HG03175 (cell line): ENCODE measurements around the gene MIOS.

Source experiments
- ATAC-seq: cut with Tn5 transposase; IDR thresholded peaks from one replicate; pipeline ENCODE4 v1.9.1; 2021; ENCODE audit warnings: mild to moderate bottlenecking, moderate library complexity; ENCODE audit not compliant: unreplicated experiment

The MIOS gene

GRCh38 chr7:7566651-7567611 is at the start of gene MIOS:
Gene MIOS (plus strand): TSS chr7:7566884. CDS start chr7:7572476, 5,592 bp downstream.
- peak; percentile 76 for ATAC-seq

- no peak for ATAC-seq
Observed at GRCh38 chr7:7517754-7518153, 48.9 kb upstream of the MIOS start.

- ATAC-seq, result no peak
Observed at GRCh38 chr7:7519056-7519455, 47.6 kb upstream of the MIOS start.

GRCh38 chr7:7519528-7519927 is 47.2 kb upstream of the MIOS start:
- no peak for ATAC-seq

- no peak for ATAC-seq
Observed at GRCh38 chr7:7521259-7521658, 45.4 kb upstream of the MIOS start.

- ATAC-seq, result no peak
Observed at GRCh38 chr7:7522421-7522820, 44.3 kb upstream of the MIOS start.

- no peak for ATAC-seq
Observed at GRCh38 chr7:7524121-7524520, 42.6 kb upstream of the MIOS start.

GRCh38 chr7:7526006-7526405 is 40.7 kb upstream of the MIOS start:
- no peak for ATAC-seq

GRCh38 chr7:7527047-7527446 is 39.6 kb upstream of the MIOS start:
- no peak for ATAC-seq

- no peak for ATAC-seq
Observed at GRCh38 chr7:7529328-7529727, 37.4 kb upstream of the MIOS start.

- ATAC-seq, result no peak
Observed at GRCh38 chr7:7533831-7534430, 32.8 kb upstream of the MIOS start.

- ATAC-seq, result no peak
Observed at GRCh38 chr7:7535691-7536090, 31.0 kb upstream of the MIOS start, which contains the start of gene COL28A1. Gene COL28A1 (minus strand): TSS chr7:7535873. CDS start chr7:7532875, 2,998 bp downstream.

GRCh38 chr7:7536396-7537019 is 30.2 kb upstream of the MIOS start:
- ATAC-seq, result no peak

GRCh38 chr7:7537711-7538110 is 29.0 kb upstream of the MIOS start:
- ATAC-seq, result no peak

- no peak for ATAC-seq
Observed at GRCh38 chr7:7539152-7539551, 27.5 kb upstream of the MIOS start.

GRCh38 chr7:7539711-7540110 is 27.0 kb upstream of the MIOS start:
- ATAC-seq, result no peak

- no peak for ATAC-seq
Observed at GRCh38 chr7:7542251-7542835, 24.3 kb upstream of the MIOS start.

GRCh38 chr7:7548407-7548806 is 18.3 kb upstream of the MIOS start:
- no peak for ATAC-seq

GRCh38 chr7:7550663-7551062 is 16.0 kb upstream of the MIOS start:
- ATAC-seq, result no peak

- ATAC-seq, result no peak
Observed at GRCh38 chr7:7552199-7552598, 14.5 kb upstream of the MIOS start.

GRCh38 chr7:7553386-7553785 is 13.3 kb upstream of the MIOS start:
- ATAC-seq, result no peak
